MV-4-11 (cell line): ENCODE results near the gene ZCWPW1.

Source experiments
- DNase-seq: peaks from one replicate; lab custom pipeline; 2025; lab: John Stamatoyannopoulos, UW

ZCWPW1 gene

DNA sequence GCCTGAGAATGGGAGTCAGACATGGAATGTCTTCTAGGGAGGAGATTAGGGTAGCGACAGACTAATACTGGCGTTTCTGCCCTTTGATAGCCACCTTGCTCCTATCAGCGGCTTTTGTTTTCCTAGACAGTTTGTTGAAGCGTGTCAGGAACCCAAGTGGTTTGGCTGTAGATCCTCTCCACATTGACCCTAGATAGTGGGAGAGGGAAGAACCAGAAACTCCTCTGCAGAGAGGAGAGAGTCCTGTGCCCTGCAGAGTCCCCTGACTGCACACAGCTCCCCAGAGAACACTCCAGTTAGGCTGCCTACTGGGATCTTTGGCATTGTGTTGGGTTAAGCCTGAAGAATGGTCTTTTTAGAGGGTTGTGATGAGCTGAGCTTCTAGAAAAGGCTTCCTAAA is 3.5 kb upstream of the ZCWPW1 start:
- DNase-seq: no peak

DNA sequence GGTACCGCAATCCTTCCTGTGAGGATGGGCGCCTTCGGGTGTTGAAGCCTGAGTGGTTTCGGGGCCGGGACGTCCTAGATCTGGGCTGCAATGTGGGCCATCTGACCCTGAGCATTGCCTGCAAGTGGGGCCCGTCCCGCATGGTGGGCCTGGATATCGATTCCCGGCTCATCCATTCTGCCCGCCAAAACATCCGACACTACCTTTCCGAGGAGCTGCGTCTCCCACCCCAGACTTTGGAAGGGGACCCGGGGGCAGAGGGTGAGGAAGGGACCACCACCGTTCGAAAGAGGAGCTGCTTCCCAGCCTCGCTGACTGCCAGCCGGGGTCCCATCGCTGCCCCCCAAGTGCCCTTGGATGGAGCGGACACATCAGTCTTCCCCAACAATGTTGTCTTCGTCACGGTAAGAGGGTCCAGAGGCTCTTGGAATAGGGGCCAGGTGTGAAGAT is 2.8 kb upstream of the ZCWPW1 start:
- DNase-seq: no peak

DNA sequence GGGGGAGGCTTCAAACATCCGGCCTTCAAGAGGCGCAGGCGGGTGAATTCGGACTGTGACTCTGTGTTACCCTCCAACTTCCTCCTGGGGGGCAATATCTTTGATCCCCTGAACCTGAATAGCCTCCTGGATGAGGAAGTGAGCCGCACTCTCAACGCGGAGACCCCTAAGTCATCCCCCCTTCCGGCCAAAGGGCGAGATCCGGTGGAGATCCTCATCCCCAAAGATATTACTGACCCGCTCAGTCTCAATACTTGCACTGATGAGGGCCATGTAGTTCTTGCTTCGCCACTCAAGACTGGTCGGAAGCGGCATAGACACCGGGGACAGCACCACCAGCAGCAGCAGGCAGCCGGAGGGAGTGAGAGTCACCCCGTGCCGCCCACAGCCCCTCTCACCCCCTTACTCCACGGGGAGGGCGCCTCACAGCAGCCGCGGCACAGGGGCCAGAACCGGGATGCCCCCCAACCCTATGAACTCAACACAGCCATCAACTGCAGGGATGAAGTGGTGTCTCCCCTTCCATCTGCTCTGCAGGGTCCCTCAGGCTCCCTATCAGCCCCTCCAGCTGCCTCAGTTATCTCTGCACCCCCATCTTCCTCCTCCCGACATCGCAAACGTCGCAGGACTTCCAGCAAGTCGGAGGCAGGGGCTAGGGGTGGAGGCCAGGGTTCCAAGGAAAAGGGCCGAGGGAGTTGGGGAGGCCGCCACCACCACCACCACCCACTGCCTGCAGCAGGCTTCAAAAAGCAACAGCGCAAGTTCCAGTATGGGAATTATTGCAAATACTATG is 2.2 kb upstream of the ZCWPW1 start:
- peak; percentile 49 for DNase-seq

DNA sequence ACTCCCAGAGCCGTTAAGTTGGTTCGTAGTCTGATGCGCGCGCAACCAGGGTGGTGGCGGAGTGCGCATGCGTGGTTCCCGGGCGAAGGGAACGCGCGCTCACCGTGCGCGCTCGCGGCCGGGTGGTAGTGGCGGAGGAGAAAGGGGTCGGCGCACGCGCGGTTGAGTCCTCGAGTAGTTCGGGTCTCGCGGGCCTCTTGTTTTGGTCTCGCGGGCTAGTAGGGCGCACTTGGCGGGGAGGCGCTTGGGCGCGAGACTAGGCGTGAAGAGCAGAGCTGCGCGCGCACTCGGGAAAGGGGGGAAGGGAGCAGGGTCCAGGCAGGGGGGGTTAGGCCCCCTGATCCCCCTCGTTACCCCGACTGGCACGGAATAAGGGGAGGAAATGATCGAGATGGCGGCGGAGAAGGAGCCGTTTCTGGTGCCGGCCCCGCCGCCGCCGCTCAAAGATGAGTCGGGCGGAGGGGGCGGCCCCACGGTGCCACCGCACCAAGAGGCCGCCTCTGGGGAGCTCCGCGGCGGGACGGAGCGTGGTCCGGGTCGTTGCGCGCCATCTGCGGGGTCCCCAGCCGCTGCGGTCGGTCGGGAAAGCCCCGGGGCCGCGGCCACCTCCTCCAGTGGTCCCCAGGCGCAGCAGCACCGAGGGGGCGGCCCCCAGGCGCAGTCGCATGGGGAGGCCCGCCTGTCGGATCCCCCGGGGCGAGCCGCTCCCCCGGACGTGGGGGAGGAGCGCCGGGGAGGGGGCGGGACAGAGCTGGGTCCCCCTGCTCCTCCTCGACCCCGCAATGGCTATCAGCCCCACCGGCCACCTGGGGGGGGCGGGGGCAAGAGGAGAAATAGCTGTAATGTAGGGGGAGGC is 1.4 kb upstream of the ZCWPW1 start, which contains the start of gene MEPCE:
TSS of gene MEPCE (plus strand) at position 195 of the 856 bp plus-strand sequence. CDS start at position 383, 188 bp downstream.
- peak; percentile 88 for DNase-seq

GRCh38 chr7:100428967-100429636 is 599 bp upstream of the ZCWPW1 start:
- DNase-seq: peak; percentile 99

DNA sequence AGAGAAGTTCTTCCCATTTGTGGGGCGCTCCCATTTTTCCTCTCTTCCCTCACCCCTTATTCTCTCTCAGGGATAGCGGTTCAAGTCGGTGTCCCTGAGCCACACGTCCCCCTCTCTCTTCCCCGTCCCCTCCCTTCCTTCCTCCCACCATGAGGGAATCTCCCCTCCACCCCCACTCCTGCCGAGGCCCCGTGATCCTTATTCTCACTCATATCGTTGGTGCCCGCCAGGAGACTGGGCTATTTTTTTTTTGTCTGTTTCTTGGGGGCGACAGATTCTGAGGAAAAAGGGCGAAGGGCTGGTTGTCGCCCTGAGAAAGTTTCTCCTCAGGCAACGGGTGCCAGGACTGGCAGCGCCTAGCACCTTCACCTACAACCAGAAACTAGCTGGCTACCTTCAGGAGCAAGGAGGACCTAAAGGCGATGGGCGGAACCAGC is 723 bp downstream of the ZCWPW1 start:
- DNase-seq: no peak

GRCh38 chr7:100426516-100426915 is 2.0 kb downstream of the ZCWPW1 start:
- no peak for DNase-seq

- DNase-seq: no peak
Observed at GRCh38 chr7:100425347-100425746, 3.2 kb downstream of the ZCWPW1 start.

DNA sequence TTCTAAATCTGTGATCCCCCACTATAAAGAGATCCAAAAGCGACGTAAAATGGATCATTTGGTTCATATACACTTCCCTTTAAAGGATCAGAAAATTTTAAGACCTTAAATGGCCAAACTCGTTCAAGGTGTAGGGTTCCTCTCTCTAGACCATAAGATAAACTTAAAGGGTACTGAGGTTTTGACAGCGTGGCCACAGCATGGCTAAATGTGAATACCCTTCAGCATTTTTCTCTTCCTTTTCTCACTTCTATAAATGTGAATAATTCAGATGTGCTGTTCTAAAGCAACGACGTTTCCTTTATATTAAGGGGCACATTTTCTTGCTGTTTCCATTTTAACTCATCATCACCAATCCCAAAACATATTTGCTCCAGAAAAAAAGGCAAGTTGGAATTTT is 5.2 kb downstream of the ZCWPW1 start:
- no peak for DNase-seq

DNA sequence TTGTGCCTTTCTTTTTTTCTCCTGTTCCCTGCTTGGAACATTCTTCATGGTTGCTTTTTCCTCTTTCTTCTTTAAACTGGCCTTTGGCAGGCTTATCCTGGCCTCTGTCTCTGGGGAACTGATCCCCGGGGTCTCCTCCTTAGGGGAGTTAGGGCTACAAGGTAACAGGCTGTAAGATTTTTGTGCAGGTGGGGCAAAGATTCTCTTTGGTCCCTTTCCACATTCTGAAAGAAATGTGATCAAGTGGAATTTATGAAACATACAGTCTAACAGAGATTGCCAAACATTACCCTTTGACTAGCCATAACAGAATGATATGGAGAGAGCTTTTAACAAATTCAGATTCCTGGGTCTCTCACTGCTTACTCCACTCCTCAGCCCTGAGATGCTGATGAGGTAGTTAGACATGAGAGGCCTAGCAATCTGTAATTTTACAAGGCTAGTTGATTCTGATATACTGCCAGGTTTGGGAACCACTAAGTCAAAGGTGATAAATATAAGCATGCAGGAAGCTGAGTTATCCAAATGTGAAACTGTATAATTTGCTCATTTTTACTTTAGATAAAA is 8.8 kb downstream of the ZCWPW1 start:
- no peak for DNase-seq

DNA sequence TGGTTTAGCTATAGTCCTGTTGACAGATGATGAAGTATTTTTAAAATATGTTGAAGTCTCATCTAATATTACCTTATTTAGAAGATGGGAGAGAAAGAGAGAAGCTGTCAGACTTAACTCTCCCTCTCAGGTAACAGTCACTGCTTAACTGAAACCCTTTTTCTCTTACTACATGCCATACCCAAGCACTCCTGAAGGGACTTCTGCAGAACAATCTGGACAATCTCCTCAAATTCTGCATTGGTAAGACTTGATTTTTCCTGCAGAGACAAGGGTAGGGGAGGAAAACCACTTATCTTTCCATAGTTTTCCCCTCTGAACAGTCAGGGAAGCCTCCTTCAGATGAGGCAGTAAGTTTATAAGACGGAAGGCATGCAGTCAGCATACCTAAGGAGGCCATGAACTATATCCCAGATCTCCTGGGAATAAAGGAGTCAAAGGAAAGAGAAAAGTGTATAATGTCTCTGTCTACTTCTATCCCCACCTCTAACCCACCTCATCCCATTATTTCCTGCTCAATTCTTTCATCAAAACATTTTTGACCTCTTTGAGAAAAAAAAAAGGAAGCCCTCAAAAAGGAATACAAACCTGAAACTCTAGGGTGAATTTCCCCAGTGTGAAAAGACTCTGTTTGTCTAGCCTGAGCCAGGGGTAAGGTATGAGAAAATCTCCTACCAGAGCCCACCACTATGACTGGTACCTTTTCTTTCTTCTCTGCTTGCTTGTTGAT is 9.4 kb downstream of the ZCWPW1 start:
- DNase-seq: no peak

- DNase-seq: no peak
Observed at GRCh38 chr7:100415448-100415847, 13.1 kb downstream of the ZCWPW1 start.

DNA sequence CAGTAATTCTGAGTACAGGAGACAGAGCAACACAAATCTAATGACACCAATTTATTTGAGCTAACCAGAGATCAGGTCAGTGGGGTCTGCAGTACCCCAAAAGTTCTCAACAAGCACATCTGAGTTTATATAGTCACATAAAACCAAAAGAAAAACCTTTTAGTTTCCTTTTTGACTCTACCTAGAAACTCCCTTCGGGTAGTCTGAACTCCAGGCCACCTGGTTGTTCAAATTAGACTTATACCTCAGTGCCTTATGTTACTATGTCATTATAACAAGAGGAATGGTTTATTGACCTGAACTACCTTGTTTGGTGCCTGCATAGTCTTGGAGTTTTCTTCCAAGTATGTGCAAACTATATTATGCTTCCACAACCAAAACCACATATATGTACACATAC is 14.6 kb downstream of the ZCWPW1 start:
- no peak for DNase-seq

DNA sequence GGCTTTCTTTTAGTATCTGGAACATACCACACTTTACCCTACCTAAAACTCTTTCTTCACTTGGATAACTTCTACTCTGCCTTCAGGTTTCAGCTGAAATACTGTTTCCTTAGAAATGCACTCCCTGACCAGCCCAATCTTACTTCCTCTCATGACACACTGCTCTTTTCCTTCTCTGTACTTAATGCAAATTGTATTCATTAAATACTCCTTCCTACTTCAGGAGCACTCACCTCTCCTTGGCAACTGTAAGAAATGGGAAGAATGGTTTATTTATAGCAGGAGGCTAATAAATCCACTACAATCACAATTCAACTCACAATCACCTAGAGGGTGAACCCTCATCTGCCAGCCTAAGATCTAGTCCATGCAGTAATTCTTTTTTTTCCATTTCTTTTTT is 15.2 kb downstream of the ZCWPW1 start:
- DNase-seq: no peak

DNA sequence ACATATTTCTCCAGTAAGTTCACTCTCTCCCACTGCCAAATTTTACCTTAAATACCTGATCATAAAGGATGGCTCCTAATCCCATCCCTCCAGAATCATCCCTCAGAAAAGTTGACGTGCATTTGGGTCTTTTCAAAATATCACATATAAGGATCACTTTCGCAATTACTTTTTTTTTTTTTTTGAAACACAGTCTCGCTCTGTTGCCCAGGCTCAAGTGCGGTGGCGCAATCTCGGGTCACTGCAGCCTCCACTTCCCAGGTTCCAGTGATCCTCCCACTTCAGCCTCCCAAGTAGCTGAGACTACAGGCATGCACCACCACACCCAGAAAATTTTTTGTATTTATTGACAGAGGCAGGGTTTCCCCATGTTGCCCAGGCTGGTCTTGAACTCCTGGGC is 17.4 kb downstream of the ZCWPW1 start:
- DNase-seq: no peak

DNA sequence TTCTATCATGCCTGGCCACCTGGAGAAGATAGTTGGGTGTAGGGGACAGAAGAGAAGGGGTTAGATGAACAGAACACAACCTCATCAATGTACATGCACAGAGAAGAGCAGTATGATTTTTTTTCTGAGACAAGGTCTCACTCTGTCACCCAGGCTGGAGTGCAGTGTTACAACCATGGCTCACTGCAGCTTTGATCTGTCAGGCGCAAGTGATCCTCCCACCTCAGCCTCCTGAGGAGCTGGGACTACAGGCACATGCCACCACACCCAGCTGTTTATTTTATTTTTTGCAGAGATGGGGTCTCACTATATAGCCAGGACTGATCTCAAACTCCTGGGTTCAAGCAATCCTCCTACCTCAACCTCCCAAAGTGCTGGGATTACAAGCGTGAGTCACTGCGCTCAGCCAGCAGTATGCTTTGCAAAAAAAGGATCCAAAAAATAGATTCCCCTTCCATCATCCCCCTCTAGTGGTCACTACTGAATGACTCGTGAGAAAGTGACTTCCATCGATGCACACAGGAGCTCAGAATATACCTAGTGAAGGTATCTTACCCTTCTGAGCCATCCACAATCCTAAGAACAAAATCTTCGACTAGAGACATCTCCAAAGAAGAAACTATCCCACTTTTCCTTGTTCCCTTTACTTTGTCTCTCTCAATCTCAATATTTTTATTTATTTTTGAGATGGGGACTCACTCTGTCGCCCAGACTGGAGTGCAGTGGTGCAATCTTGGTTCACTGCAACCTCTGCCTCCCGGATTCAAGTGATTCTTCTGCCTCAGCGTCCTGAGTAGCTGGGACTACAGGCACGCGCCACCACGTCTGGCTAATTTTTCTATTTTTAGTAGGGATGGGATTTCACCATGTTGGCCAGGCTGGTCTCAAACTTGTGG is 21.0 kb downstream of the ZCWPW1 start:
- DNase-seq: peak; percentile 78

- DNase-seq: no peak
Observed at GRCh38 chr7:100406767-100407166, 21.7 kb downstream of the ZCWPW1 start.

DNA sequence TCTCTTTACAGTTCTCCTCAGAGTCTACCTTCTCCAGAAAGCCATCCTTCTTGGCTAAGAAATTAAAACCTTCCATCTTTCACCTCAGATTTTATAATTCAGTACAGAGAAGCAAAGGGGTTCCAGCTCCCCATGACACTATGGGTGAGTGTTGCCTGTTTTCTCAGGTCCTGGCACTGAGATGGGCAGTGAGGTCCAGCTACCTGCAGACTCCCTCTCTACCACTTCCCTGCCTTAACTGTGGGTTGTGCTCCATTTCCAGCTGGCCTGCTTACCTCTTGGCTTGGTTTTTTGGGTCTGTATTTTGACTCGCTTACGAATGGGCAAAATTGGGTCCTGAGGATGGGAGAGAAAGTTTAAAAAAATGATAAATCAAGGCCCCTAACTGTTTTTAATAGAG is 26.3 kb downstream of the ZCWPW1 start:
- DNase-seq: no peak

DNA sequence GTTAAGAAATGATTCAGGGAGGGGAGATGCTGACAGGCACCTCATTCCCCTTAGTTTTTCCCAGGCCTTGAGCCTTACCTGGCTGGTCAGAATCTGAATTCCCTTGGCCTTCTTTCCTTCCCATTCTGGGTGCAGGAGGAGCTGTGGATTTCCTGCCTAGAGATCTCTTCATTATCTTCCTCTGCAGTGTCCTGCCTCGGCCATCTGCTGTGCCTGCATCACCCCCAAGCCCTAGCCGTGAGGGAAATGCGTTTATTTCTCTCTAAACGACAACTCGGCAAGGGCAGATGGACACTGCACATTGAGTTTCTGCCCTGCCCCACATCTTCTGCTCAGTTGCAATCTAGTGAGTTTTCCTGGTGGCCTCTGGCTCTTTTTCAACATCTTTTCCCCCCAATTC is 26.7 kb downstream of the ZCWPW1 start:
- no peak for DNase-seq

GRCh38 chr7:100400656-100401055 is 27.8 kb downstream of the ZCWPW1 start:
- no peak for DNase-seq
